Activated CD4-positive, alpha-beta T cell treated with anti-CD3 and anti-CD28 coated beads for 36 hours (primary cell): ENCODE measurements around the gene CDH12. TPM values are rescaled to one million over a fixed set of nuclear protein-coding genes. Genes with fewer than 3 reads are reported as not detected.

ENCODE experiments used
- ATAC-seq: fragments of 200-7000 bp; cut with Tn5 transposase; one replicate; pipeline ENCODE4 v1.10.0; 2021; ENCODE audit warnings: mild to moderate bottlenecking, moderate library complexity
- CTCF ChIA-PET: fragments of 350-600 bp; sonication (Branson Sonifier 250); formaldehyde crosslinking; loops from one replicate; lab custom pipeline; 2021; ENCODE audit warnings: antibody characterized with exemption; lab: Charles Lee
- POLR2A ChIA-PET: fragments of 350-600 bp; sonication (Branson Sonifier 250); formaldehyde crosslinking; loops from one replicate; lab custom pipeline; 2021; ENCODE audit warnings: antibody characterized with exemption, inconsistent platforms; lab: Charles Lee
- DNase-seq: peaks from one replicate; pipeline ENCODE4 v3.0.0-alpha.2; 2020
- H3K27ac Mint-ChIP-seq: one replicate; pipeline ENCODE4 v1.8.0; 2021; ENCODE audit warnings: mixed read lengths
- H3K27me3 Mint-ChIP-seq: one replicate; pipeline ENCODE4 v1.8.0; 2021; ENCODE audit warnings: mixed read lengths
- H3K36me3 Mint-ChIP-seq: one replicate; pipeline ENCODE4 v1.8.0; 2021; ENCODE audit warnings: low read depth, mixed read lengths
- H3K4me1 Mint-ChIP-seq: one replicate; pipeline ENCODE4 v1.8.0; 2021; ENCODE audit warnings: mixed read lengths
- H3K4me3 Mint-ChIP-seq: one replicate; pipeline ENCODE4 v1.8.0; 2021; ENCODE audit warnings: mild to moderate bottlenecking, moderate library complexity, mixed read lengths
- H3K9me3 Mint-ChIP-seq: one replicate; pipeline ENCODE4 v1.8.0; 2021; ENCODE audit warnings: low read depth, mixed read lengths
- intact Hi-C, 2 experiments: fragments of 100-400 bp; cut with DNase I in 1 of 2; cut with micrococcal nuclease in 1 of 2; formaldehyde crosslinking; loops; one replicate each; pipeline versions ENCODE4 v1.14.2 to v1.15.1; 2022 to 2024; cut with DNase I, micrococcal nuclease
- total RNA-seq, 2 experiments: library from RNA; stranded (reverse); gene quantifications; one replicate each; pipeline ENCODE4 v1.2.3, GENCODE V29; 2021

Gene CDH12
- total RNA-seq, 2 experiments from 2014 or later, result not detected

DNA sequence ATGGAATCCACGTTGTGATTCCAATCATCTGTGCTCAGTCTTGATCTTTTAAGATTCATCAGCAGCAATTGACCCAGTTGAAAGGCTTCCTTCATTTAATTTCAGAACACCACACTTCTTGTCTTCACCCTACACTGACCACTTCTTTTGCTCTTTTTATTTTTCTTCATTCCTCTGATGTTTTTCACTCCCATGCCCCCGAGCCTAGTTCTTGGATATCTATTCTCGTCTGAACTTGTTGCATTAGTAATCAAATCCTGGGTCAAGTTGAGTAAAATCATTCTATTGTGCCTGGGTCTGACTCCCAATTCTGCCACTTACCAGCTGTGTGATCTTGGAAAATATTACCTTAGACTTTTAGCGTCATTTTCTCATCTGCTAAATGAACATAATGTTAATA, 356.5 kb downstream of the CDH12 start:
- ChIA-PET CTCF (no interaction called here), POLR2A (no interaction called here)
- DNase-seq (no peak), ATAC-seq (no peak)
- H3K4me3 Mint-ChIP-seq, result no peak overlapping the region
- H3K4me1 Mint-ChIP-seq, result no peaks in the 10 kb centered on the region
- no peaks in the 10 kb centered on the region for H3K27me3 Mint-ChIP-seq
- H3K36me3 Mint-ChIP-seq, result no peaks in the 10 kb centered on the region
- H3K9me3 Mint-ChIP-seq, result peaks cover 18% of the 10 kb centered on the region
- H3K27ac Mint-ChIP-seq, result no peak overlapping the region
- intact Hi-C loops, result no loop called here

DNA sequence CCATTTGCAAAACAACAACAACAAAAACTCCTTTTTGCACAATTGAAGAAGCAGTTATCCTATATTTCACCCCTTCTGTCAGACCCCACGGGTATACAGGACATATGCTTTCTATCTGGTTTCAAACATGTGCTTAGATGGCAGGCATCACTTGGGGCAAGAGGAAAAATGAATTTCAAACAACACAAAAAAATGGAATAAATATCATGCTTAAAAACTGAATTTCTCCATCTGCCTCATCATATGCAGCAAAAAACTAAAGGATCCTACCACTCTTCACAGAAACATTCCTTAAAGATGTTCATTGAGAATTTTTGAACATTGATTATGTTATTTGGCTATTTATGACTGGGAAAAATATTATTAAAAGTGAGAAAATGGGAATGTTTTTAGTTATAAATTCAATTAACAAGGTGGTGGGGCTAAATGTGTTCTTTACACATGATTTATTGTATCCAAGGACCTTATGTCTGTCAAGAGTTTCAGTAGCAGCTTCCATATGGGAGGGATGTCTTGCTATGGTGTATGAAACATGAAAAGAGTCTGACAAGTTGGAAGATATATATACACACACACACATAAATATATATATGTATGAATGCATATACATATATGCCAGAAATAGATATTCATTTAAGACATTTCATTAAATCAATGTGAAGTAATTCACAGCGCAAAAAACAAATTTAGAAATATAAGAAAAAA, 358.0 kb downstream of the CDH12 start:
- H3K4me3 Mint-ChIP-seq, result no peak overlapping the region
- ATAC-seq (no peak), DNase-seq (no peak)
- no peaks in the 10 kb centered on the region for H3K36me3 Mint-ChIP-seq
- ChIA-PET POLR2A (no interaction called here), CTCF (no interaction called here)
- no peaks in the 10 kb centered on the region for H3K27me3 Mint-ChIP-seq
- no peaks in the 10 kb centered on the region for H3K4me1 Mint-ChIP-seq
- no peak overlapping the region for H3K27ac Mint-ChIP-seq
- intact Hi-C loops, result no loop called here
- H3K9me3 Mint-ChIP-seq, result peaks cover 21% of the 10 kb centered on the region

GRCh38 chr5:22488427-22488826, 364.7 kb downstream of the CDH12 start:
- H3K27ac Mint-ChIP-seq, result no peak overlapping the region
- no peaks in the 10 kb centered on the region for H3K4me1 Mint-ChIP-seq
- DNase-seq (no peak), ATAC-seq (no peak)
- H3K4me3 Mint-ChIP-seq, result no peak overlapping the region
- H3K9me3 Mint-ChIP-seq, result peaks cover 9% of the 10 kb centered on the region
- no peaks in the 10 kb centered on the region for H3K36me3 Mint-ChIP-seq
- POLR2A ChIA-PET, result no interaction called here
- CTCF ChIA-PET, result no interaction called here
- no peaks in the 10 kb centered on the region for H3K27me3 Mint-ChIP-seq
- intact Hi-C loops, result no loop called here

DNA sequence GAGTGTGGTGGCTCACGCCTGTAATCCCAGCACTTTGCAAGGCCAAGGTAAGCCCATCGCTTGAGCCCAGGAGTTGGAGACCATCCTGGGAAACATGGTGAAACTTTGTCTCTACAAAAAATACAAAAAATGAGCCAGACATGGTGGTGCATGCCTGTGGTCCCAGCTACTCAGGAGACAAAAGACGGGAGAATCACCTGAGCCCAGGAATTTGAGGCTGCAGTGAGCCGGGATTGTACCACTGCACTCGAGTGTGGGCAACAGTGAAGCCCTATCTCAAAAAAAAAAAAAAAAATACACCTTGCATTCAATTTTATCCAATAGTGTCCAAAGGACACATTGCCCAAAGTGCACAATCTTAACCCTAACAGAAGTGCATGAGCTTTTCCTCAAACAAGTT, 372.8 kb downstream of the CDH12 start:
- H3K9me3 Mint-ChIP-seq, result peaks cover 2% of the 10 kb centered on the region
- no peaks in the 10 kb centered on the region for H3K27me3 Mint-ChIP-seq
- H3K4me3 Mint-ChIP-seq, result no peak overlapping the region
- no peaks in the 10 kb centered on the region for H3K4me1 Mint-ChIP-seq
- H3K36me3 Mint-ChIP-seq, result no peaks in the 10 kb centered on the region
- intact Hi-C loops, result no loop called here
- no peak for DNase-seq
- H3K27ac Mint-ChIP-seq, result no peak overlapping the region
- no peak for ATAC-seq
- ChIA-PET POLR2A (no interaction called here), CTCF (no interaction called here)

DNA sequence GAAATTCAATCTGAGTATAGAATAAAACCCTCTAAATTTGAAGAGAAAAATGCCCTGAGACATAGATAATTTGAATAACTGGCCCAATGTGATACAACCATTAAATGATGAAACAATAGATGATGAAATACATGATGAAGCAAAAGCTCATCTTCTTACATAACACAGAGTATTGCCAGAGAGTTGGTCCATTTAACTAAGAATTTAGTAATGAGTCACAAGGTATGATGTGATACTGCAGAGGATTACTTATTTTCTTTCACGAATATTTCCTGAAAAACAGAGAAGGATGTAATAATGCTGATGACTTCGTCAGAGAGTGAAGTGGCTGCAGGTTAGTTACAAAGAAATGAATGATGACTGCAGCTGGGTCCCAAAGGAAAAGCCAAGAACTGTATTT, 379.3 kb downstream of the CDH12 start:
- Mint-ChIP-seq H3K4me3 (no peak overlapping the region), H3K27me3 (no peaks in the 10 kb centered on the region), H3K27ac (no peak overlapping the region), H3K4me1 (no peaks in the 10 kb centered on the region), H3K36me3 (no peaks in the 10 kb centered on the region), H3K9me3 (peaks cover 7% of the 10 kb centered on the region)
- ChIA-PET CTCF (no interaction called here), POLR2A (no interaction called here)
- intact Hi-C loops, result no loop called here
- no peak for ATAC-seq
- no peak for DNase-seq

GRCh38 chr5:22471154-22471553, 382.0 kb downstream of the CDH12 start:
- no peaks in the 10 kb centered on the region for H3K27me3 Mint-ChIP-seq
- ChIA-PET POLR2A (no interaction called here), CTCF (no interaction called here)
- H3K4me1 Mint-ChIP-seq, result no peaks in the 10 kb centered on the region
- ATAC-seq (no peak), DNase-seq (no peak)
- H3K36me3 Mint-ChIP-seq, result no peaks in the 10 kb centered on the region
- H3K9me3 Mint-ChIP-seq, result peaks cover 7% of the 10 kb centered on the region
- intact Hi-C loops, result no loop called here
- H3K27ac Mint-ChIP-seq, result no peak overlapping the region
- no peak overlapping the region for H3K4me3 Mint-ChIP-seq

DNA sequence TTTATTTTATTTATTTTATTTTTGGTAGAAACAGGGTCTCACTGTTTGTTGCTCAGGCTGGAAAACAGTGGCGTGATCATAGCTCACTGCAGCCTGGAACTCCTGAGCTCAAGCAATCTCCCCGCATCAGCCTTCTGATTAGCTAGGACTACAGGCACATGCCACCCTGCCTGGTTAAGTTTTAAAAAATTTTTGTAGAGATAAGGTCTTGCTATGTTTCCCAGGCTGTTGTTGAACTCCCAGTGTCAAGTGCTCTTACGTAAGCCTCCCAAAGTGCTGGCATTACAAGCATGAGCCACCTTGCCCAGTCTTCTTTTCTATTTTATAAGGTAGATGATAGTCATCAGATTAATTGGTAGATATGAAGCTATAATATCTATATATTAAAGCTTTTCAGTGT, 382.7 kb downstream of the CDH12 start:
- no peak for DNase-seq
- POLR2A ChIA-PET, result no interaction called here
- Mint-ChIP-seq H3K27ac (no peak overlapping the region), H3K36me3 (no peaks in the 10 kb centered on the region), H3K27me3 (no peaks in the 10 kb centered on the region), H3K9me3 (peaks cover 7% of the 10 kb centered on the region), H3K4me1 (no peaks in the 10 kb centered on the region), H3K4me3 (no peak overlapping the region)
- intact Hi-C loops, result no loop called here
- no peak for ATAC-seq
- CTCF ChIA-PET, result no interaction called here

GRCh38 chr5:22465616-22466015, 387.5 kb downstream of the CDH12 start:
- intact Hi-C loops, result no loop called here
- Mint-ChIP-seq H3K4me3 (no peak overlapping the region), H3K36me3 (no peaks in the 10 kb centered on the region), H3K4me1 (no peaks in the 10 kb centered on the region), H3K27ac (no peak overlapping the region), H3K27me3 (no peaks in the 10 kb centered on the region), H3K9me3 (peaks cover 3% of the 10 kb centered on the region)
- ChIA-PET POLR2A (no interaction called here), CTCF (no interaction called here)
- no peak for DNase-seq
- no peak for ATAC-seq

- ATAC-seq, result no peak
- CTCF ChIA-PET, result no interaction called here
- Mint-ChIP-seq H3K27ac (no peak overlapping the region), H3K4me1 (no peaks in the 10 kb centered on the region), H3K9me3 (peaks cover 3% of the 10 kb centered on the region), H3K27me3 (no peaks in the 10 kb centered on the region), H3K4me3 (no peak overlapping the region), H3K36me3 (no peaks in the 10 kb centered on the region)
- no peak for DNase-seq
- POLR2A ChIA-PET, result no interaction called here
- intact Hi-C loops, result no loop called here
These were observed 388.0 kb downstream of the CDH12 start for GRCh38 chr5:22465177-22465576.

DNA sequence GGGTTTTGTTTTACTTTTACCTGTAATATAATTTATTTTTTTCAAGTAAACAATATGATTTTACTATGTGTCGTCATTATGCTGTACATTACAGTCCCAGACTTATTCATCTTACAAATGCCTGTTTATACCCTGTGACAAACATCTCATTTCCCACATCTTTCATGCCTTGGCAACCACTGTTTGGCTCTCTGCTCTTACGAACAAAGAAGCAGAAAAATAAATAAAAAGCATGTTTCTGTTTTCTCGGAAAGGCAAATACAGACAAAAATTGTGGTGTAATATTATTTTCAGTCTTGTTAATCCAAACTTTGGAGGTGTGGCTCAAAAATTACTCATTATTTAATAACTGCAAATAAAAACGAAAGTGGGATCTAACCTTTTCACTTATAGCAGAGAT, 393.0 kb downstream of the CDH12 start:
- no peak for DNase-seq

GRCh38 chr5:22432905-22433304, 420.2 kb downstream of the CDH12 start:
- no peak for DNase-seq
- H3K36me3 Mint-ChIP-seq, result no peaks in the 10 kb centered on the region
- H3K27me3 Mint-ChIP-seq, result no peaks in the 10 kb centered on the region
- ChIA-PET CTCF (no interaction called here), POLR2A (no interaction called here)
- peaks cover 11% of the 10 kb centered on the region for H3K9me3 Mint-ChIP-seq
- intact Hi-C loops, result no loop called here
- no peak overlapping the region for H3K4me3 Mint-ChIP-seq
- ATAC-seq, result no peak
- no peak overlapping the region for H3K27ac Mint-ChIP-seq
- H3K4me1 Mint-ChIP-seq, result no peaks in the 10 kb centered on the region

More for the DNA sequence above, 393.0 kb downstream of the CDH12 start:
- CTCF ChIA-PET, result no interaction called here
- Mint-ChIP-seq H3K27me3 (no peaks in the 10 kb centered on the region), H3K9me3 (peaks cover 8% of the 10 kb centered on the region), H3K4me1 (no peaks in the 10 kb centered on the region), H3K36me3 (no peaks in the 10 kb centered on the region), H3K27ac (no peak overlapping the region), H3K4me3 (no peak overlapping the region)
- intact Hi-C loops, result no loop called here
- ATAC-seq, result no peak
- POLR2A ChIA-PET, result no interaction called here

GRCh38 chr5:22431840-22432239, 421.3 kb downstream of the CDH12 start:
- ChIA-PET POLR2A (no interaction called here), CTCF (no interaction called here)
- H3K27ac Mint-ChIP-seq, result no peak overlapping the region
- H3K27me3 Mint-ChIP-seq, result no peaks in the 10 kb centered on the region
- DNase-seq (no peak), ATAC-seq (no peak)
- no peaks in the 10 kb centered on the region for H3K36me3 Mint-ChIP-seq
- H3K4me1 Mint-ChIP-seq, result no peaks in the 10 kb centered on the region
- no peak overlapping the region for H3K4me3 Mint-ChIP-seq
- intact Hi-C loops, result no loop called here
- peaks cover 12% of the 10 kb centered on the region for H3K9me3 Mint-ChIP-seq
